Middle frontal gyrus (tissue), 1 donor: ENCODE results near the gene CYSRT1.
"Not testable (repeated sequence)": the region's sequence is repeated elsewhere in the genome, so short reads cannot be mapped to it uniquely, and the experiment has no call there.

Experiments used
- DNase-seq: peaks from one replicate; pipeline ENCODE4 v3.0.0-alpha.2; 2015; ENCODE audit warnings: low spot score; ENCODE audit errors: extremely low spot score

Gene CYSRT1

GRCh38 chr9:137251490-137252268 lies 26.7 kb downstream of the CYSRT1 start:
- DNase-seq: no peak

DNA sequence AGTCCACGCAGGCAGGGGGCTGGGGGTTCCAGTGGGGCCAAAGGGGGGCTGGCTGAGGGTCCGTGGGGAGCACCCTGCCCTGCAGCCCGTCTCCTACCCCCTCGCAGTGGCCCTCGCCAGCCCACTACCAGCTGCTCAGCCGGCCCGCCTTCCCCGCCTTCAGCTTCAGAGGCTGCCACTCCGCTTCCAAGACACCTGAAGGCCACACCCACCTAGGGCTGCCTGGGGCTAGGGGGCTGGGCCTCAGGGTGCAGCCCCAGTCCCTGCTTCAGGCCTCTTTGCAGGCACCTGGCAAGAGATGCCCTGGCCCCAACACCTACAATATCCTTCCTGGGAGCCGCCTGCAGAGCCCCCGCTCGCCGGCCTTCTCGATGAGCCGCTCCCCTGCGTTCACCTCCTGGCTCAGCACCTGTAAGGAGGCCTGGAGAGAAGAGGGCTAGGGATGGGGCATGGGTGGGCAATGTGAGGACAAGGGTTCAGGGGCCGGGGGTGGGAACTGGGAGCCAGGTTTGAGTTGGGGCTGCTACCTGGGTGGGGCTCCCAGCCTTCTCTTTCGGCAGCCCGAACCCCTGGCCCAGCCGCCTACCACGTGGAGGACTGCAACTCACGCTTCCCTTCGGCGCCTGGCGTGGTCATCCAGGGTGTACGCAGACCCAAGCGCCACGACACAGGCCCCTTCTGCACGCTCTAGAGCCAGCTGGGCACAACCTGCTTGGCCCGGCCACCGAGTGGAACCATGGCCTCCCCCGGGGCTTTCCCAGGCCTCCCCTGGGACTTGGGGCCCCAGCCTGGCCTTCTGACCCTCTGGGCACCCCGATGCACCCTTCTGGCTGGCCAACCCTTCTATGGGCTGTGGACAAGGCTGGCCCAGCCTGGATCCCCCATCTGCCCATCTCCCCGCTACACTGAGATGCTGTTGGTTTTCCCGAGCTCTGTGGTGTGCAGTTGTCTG lies 27.9 kb downstream of the CYSRT1 start:
- DNase-seq: no peak

- no peak for DNase-seq
Measured at GRCh38 chr9:137253717-137254623, 29.0 kb downstream of the CYSRT1 start.

DNA sequence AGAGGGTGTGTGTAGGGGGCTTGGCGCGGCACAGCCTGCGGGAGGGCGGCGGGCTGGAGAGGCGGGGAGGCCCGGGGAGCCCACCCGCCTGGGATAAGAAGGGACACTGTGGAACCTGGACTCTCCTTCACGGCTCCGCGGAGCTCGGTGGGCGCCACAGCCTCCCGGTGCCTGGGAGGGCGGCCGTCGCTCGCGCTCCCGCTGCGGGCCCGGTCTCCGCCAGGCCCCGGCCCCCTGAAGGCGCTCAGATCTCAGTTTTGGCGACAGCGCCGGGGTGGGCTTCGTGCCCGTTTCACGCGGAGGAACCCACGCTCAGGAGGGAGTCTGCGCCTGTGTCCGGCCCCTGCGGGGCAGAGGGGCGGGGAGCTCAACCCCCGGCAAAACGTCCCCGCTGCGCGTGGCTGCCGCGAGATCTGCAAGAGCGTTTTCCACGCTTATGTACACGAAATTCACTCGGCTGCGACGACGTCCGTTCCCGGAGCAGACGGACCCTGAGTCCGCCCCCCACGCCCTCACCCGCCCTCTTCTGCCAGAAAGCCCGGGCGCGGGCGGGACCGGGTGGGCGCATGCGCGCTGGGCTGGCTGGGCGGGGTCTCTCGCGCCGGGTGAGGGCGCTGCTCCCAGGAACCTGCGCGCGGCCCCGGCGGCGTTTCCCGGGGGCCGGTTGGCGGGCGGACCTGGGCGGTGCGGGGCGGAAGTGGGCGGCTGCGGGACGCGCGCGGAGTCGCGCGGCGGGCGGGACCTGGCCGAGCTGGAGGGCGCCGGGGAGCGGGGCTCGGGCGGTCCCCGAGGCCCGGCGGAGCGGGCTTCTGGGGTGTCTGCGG lies 29.9 kb downstream of the CYSRT1 start, which contains the start of gene NELFB:
NELFB (plus strand) TSS at position 704 of the 824 bp plus-strand sequence.
- DNase-seq: peak; percentile 79

- no peak for DNase-seq
Measured at GRCh38 chr9:137255448-137256114, 30.6 kb downstream of the CYSRT1 start.

DNA sequence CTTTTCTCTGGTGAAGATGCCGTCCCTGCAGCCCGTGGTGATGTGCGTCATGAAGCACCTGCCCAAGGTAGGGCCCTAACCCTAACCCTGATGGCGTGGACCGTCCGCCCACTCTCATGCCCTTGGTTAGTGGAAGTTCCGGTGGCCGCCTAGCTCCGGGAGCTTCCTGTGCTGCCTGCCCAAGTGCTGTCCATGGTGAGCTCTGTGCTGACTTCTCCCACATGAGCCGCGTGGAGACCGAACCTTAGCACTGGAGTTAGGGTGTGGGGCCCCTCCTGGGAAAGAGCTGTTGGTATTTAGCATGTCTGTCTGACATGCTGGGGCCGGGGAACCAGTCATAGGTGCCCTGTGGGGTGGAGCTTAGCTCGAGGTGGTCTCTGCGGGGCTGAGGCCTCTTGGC lies 31.4 kb downstream of the CYSRT1 start:
- no peak for DNase-seq

DNA sequence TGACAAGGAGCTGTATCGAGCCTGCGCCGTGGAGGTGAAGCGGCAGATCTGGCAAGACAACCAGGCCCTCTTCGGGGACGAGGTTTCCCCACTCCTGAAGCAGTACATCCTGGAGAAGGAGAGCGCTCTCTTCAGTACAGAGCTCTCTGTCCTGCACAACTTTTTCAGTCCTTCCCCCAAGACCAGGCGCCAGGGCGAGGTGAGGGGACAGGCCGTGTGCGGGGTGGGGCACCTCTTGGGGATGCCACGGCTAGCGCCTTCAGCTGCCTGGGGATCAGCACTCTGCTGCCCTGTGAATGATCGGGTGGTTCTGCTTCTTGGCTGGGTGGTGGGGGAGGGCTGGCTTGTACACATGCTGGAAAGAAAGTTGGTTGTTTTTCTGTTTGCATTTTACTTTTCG lies 31.9 kb downstream of the CYSRT1 start:
- DNase-seq: no peak

DNA sequence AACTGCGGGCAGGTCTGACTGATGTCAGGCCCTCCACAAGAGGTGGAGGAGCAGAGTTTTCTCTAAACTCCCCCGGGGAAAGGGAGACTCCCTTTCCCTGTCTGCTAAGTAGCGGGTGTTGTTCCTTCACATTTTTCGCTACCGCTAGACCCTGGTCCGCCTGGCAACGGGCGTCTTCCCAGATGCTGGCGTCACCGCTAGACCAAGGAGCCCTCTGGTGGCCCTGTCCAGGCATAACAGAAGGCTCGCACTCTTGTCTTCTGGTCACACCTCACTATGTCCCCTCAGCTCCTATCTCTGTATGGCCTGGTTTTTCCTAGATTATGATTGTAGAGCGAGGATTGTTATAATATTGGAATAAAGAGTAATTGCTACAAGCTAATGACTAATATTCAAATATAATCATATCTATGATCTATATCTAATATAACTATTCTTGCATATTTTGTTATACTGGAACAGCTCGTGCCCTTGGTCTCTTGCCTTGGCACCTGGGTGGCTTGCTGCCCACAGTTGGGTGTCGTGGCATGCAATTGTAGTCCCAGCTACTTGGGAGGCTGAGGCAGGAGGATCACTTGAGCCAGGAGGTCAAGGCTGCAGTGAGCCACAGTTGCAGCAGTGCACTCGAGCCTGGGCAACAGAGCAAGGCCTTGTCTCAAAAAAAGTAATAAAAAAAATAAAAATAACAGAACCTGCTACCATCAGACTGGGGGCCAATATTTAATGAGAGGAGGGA lies 37.4 kb downstream of the CYSRT1 start:
- DNase-seq: not testable (repeated sequence)

DNA sequence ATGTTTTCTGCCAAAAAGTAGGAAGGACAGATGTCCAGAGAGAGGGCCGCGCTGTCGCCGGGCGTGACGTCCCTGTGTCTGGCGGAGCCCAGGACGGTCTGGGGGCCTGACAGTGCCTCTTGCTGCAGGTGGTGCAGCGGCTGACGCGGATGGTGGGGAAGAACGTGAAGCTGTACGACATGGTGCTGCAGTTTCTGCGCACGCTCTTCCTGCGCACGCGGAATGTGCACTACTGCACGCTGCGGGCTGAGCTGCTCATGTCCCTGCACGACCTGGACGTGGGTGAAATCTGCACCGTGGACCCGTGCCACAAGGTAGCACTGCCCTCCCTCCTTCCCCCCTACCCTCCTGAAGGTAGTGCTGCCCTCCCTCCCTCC lies 37.9 kb downstream of the CYSRT1 start:
- no peak for DNase-seq

DNA sequence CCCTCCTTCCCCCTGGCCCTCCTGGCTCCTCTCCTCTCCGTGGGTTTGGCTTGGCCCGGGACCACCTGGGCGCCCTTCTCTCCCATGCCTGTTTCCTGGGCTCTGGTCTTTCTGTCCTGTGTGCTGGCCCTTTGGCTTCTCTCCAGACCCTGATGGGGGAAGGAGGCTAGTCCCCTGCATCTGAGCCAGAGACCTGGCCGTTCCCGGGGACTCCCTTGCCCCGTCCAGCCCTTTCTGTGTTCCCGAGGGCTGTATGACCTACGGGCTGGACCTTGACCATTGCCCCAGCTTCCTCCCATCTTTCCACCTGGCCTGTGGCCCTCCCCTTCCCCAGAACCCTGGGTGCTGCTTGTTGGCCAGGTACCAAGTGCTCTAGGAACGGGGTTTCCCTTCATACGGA lies 38.5 kb downstream of the CYSRT1 start:
- DNase-seq: no peak

- DNase-seq: no peak
Measured at GRCh38 chr9:137264067-137264466, 39.1 kb downstream of the CYSRT1 start.

DNA sequence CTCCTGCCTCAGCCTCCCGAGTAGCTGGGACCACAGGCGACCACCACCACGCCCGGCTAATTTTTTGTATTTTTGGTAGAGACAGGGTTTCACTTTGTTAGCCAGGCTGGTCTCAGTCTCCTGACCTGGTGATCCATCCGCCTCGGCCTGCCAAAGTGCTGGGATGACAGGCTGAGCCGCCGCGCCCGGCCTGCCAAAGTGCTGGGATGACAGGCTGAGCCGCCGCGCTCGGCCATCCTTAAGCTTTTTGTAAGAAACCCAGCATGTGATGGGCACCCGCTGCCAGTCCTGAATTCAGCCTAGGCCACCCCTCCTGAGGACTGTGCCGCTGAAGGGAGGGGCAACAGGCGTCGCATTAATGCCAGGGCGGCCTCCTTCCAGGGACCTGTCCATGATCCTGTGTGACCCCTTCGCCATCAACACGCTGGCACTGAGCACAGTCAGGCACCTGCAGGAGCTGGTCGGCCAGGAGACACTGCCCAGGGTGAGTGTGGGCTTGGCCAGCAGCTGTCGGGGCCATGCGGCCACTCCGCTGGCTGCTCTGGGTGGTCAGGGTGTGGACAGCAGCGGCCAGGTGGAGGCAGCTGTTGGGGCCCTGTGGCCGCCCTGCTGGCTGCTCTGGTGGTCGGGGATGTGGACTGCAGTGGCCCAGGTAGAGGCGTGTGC lies 40.7 kb downstream of the CYSRT1 start:
- DNase-seq: no peak

- no peak for DNase-seq
Measured at GRCh38 chr9:137266162-137266527, 41.2 kb downstream of the CYSRT1 start.

- DNase-seq: no peak
Measured at GRCh38 chr9:137266585-137267453, 41.8 kb downstream of the CYSRT1 start.

- DNase-seq: no peak
Measured at GRCh38 chr9:137267933-137268355, 43.0 kb downstream of the CYSRT1 start.

- DNase-seq: no peak
Measured at GRCh38 chr9:137268538-137269201, 43.7 kb downstream of the CYSRT1 start.

DNA sequence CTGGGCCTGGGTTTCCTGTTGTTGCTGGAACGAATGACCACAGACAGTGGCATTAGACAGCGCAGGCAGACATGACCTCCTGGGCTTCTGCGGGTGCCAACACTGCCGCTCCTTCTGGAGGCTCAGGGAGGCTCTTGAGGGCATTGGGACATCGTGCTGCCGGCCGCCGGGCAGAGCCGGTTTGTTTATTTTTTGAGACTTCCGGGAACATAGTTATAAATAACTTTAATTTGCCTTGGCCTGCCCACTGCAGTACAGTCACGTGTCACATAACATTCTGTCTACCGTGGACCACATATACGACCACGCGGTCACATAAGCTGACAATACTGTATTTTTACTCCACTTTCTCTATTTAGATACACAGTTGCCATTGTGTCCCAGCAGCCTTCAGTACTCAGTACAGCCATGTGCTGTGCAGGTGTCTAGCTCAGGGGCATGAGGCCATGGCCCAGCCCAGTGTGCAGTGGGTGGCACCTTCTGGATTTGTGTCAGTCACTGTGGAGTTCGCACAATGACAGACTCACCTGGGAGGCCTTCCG lies 44.3 kb downstream of the CYSRT1 start:
- DNase-seq: no peak
